Measurements from ENCODE around the gene MACROD2. TPM values are rescaled to one million over a fixed set of nuclear protein-coding genes. Genes with fewer than 3 reads are reported as not detected.

MACROD2 gene
- total and polyA plus RNA-seq, 4 donors: 13.0 to 67.1 (median 20.7) TPM

DNA sequence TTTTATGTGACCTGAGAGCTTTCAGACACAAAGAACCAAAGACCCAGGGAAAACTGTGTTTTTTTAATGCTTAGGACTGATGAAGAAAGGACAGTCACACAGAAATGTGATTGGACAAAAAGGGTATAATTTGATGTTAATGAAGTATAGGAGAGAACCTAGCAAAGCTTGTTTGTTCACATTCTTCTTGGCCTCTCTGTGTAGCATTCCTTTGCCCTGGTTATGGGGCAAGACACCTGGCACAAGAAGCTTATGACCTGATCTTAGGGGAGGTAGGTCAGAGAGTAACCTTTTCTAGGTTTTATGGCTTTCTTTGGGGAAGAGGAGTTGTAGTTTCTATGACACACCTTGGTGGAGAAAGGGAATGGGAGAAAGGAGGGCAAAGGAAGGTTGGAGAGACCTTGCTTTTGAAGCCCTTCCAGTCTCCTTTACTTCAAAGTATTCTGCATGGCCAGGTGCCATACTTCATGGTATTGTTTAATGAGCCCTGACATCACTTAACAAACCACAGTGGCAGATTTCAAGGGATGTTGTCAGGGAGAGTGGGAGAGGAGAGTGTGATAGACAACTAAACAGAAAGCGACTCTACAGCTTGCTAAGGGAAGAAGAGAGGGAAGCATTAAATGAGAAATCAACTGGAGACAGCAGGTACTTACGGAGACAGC, 1043.9 kb downstream of the MACROD2 start:
- TF ChIP-seq, protein P1, sequence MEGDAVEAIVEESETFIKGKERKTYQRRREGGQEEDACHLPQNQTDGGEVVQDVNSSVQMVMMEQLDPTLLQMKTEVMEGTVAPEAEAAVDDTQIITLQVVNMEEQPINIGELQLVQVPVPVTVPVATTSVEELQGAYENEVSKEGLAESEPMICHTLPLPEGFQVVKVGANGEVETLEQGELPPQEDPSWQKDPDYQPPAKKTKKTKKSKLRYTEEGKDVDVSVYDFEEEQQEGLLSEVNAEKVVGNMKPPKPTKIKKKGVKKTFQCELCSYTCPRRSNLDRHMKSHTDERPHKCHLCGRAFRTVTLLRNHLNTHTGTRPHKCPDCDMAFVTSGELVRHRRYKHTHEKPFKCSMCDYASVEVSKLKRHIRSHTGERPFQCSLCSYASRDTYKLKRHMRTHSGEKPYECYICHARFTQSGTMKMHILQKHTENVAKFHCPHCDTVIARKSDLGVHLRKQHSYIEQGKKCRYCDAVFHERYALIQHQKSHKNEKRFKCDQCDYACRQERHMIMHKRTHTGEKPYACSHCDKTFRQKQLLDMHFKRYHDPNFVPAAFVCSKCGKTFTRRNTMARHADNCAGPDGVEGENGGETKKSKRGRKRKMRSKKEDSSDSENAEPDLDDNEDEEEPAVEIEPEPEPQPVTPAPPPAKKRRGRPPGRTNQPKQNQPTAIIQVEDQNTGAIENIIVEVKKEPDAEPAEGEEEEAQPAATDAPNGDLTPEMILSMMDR (IDR thresholded peaks at IDR 0.05; ENCODE audit: control extremely low read depth, extremely low read depth): no peak
- Histone ChIP-seq H3K27me3 (ENCODE audit: control insufficient read depth in 3 of 3, insufficient read depth in 3 of 3, low read length in 2 of 3) (peaks cover 0 to 29% (median 0%) of the 10 kb centered on the region in 3 donors), H3K27ac (ENCODE audit: low read depth in 1 of 2, low read length in 1 of 2) (peak overlapping the region in 1 of 2 donors; percentile 14), H3K4me1 (ENCODE audit: control insufficient read depth in 5 of 5, insufficient read depth in 5 of 5, low read length in 5 of 5) (peaks cover 0 to 2% (median 0%) of the 10 kb centered on the region in 5 donors), H3K4me3 (no peak overlapping the region), H3K9me3 (ENCODE audit: control insufficient read depth in 4 of 4, insufficient read depth in 3 of 4, low read length in 3 of 4) (peaks cover 0 to 1% (median 0%) of the 10 kb centered on the region in 4 donors), H3K36me3 (ENCODE audit: control insufficient read depth in 4 of 4, insufficient read depth in 4 of 4, low read length in 4 of 4) (no peaks in the 10 kb centered on the region), H3K9ac (ENCODE audit: insufficient read depth in 1 of 2, low read length in 2 of 2) (no peak overlapping the region)
- peak; percentile 54 for ATAC-seq (ENCODE audit: insufficient read depth, low FRiP score)
- WGBS, 2 donors: 74 to 81% methylated on average over 2 of the region's 2 CpGs
- DNase-seq: peak in 2 of 3 donors; percentile 18 to 29

DNA sequence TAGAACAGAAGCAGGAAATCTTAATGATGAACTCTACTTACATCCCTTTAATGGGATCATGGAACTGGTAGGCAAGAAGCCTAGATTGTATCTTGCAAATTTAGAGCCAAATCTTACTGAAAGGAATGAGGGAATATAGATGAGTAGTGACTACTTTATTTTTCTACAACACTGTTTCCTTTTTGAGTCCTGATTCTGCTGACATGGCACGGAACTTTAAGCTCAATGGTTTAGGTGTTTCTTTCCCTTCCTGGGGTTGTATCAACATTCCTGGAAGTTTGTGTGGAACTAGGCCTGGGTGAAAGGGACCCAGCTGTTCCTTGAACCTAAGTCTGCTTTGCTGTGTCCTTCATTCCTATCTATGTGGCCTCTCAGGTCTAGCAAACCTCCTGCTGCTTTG, 1047.4 kb downstream of the MACROD2 start:
- Histone ChIP-seq H3K27me3 (ENCODE audit: control insufficient read depth in 3 of 3, insufficient read depth in 3 of 3, low read length in 2 of 3) (peaks cover 0 to 29% (median 0%) of the 10 kb centered on the region in 3 donors), H3K9ac (ENCODE audit: insufficient read depth in 1 of 2, low read length in 2 of 2) (no peak overlapping the region), H3K4me1 (ENCODE audit: control insufficient read depth in 5 of 5, insufficient read depth in 5 of 5, low read length in 5 of 5) (peaks cover 0 to 17% (median 3%) of the 10 kb centered on the region in 5 donors), H3K36me3 (ENCODE audit: control insufficient read depth in 4 of 4, insufficient read depth in 4 of 4, low read length in 4 of 4) (no peaks in the 10 kb centered on the region), H3K27ac (ENCODE audit: low read depth in 1 of 2, low read length in 1 of 2) (no peak overlapping the region), H3K9me3 (ENCODE audit: control insufficient read depth in 4 of 4, insufficient read depth in 3 of 4, low read length in 3 of 4) (peaks cover 0 to 1% (median 0%) of the 10 kb centered on the region in 4 donors), H3K4me3 (no peak overlapping the region)
- no peak for DNase-seq
- WGBS, 2 donors: 91 to 96% methylated on average over 1 of the region's 1 CpG
- TF ChIP-seq, protein P1 (IDR thresholded peaks at IDR 0.05; ENCODE audit: control extremely low read depth, extremely low read depth): no peak
- ATAC-seq (ENCODE audit: insufficient read depth, low FRiP score): no peak

DNA sequence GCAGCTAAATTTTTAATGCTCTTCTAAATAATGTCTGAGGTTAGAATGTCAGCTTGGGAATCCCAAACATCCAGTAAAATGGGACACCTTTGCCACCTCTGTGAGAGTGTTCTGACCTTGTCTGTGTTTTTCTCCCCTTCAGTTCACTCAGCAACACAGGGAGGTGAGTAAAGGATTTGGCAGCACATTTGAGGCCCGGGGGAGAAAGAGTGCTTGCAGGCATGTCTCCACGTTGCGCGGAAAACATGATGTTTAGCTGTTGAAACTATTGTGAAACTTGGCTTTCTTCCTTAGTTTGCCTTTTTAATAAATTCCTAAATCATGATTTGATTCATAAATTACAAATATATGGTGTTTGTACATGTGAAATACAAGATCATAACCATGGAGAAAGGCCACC, 1049.9 kb downstream of the MACROD2 start:
- Histone ChIP-seq H3K4me1 (ENCODE audit: control insufficient read depth in 5 of 5, insufficient read depth in 5 of 5, low read length in 5 of 5) (peaks cover 0 to 17% (median 1%) of the 10 kb centered on the region in 5 donors), H3K36me3 (ENCODE audit: control insufficient read depth in 4 of 4, insufficient read depth in 4 of 4, low read length in 4 of 4) (no peaks in the 10 kb centered on the region), H3K27me3 (ENCODE audit: control insufficient read depth in 3 of 3, insufficient read depth in 3 of 3, low read length in 2 of 3) (peaks cover 0 to 24% (median 0%) of the 10 kb centered on the region in 3 donors), H3K9me3 (ENCODE audit: control insufficient read depth in 4 of 4, insufficient read depth in 3 of 4, low read length in 3 of 4) (peaks cover 0 to 1% (median 0%) of the 10 kb centered on the region in 4 donors), H3K27ac (ENCODE audit: low read depth in 1 of 2, low read length in 1 of 2) (no peak overlapping the region), H3K4me3 (no peak overlapping the region), H3K9ac (ENCODE audit: insufficient read depth in 1 of 2, low read length in 2 of 2) (peak overlapping the region in 1 of 2 donors; percentile 26)
- ATAC-seq (ENCODE audit: insufficient read depth, low FRiP score) (no peak), DNase-seq (peak; percentile 32 to 70 (median 58))
- TF ChIP-seq, protein P1 (IDR thresholded peaks at IDR 0.05; ENCODE audit: control extremely low read depth, extremely low read depth): no peak
- 37 to 59% methylated on average over 4 of the region's 4 CpGs for WGBS, 2 donors

All from lung (tissue), 12 donors.